ENCODE measurements around the gene MAD1L1.

Gene MAD1L1

GRCh38 chr7:2071133-2071832, 161.5 kb downstream of the MAD1L1 start:
- H3K4me3 ChIP-seq (ENCODE audit: low read length) = no peak overlapping the region
- TF ChIP-seq CTCF (conservative IDR thresholded peaks at IDR 0.05; ENCODE audit: low read length) = no peak
- no peak for DNase-seq (ENCODE audit: low read depth)

DNA sequence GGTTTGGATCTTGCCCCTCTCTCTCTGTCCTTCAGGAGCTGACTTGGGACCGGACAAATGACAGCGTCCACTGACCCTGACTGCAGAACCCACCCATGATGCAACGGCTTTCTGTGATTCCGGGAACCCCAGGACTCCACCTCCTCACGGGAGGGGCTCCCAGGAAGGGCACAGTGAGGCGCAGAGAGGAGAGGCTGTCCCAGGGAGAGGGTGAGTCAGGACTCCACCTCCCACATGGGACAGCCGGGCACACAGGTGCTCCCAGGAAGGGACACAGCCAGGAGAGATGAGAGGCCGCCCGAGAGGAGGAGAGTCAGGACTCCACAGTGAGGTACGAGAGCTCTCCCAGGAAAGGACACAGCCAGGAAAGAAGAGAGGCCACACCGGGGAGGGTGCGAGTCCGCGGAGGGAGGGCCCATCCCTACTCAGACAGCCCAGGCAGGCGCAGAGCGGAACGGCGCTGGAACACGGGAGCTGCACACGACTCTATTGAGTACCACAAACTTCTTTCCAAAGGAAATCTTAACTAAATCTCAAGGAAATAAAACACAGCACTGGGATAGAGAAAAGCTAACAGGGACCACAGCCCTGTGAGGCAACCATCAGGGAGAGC, 162.5 kb downstream of the MAD1L1 start:
- no peak for TF ChIP-seq CTCF (conservative IDR thresholded peaks at IDR 0.05; ENCODE audit: low read length)
- no peak for DNase-seq (ENCODE audit: low read depth)
- H3K4me3 ChIP-seq (ENCODE audit: low read length) = no peak overlapping the region

DNA sequence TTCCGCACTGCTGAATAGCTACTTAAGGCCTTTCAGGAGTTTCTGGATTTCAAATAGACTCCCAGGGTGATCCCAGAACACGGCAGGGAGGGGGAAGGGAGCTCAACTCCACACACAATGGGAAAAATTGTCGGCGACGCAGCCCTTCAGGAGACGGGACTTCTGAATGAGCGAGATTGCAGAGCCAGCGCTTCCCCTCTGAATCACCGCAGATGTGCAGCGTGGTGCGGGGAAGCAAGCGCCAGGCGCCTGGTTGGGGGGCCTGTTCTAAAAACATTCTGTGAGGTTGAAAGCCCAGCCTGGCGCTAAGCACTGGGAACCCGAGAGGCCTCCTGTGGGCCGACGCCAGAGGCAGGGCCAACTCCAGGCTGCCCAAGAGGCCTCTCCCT, 163.3 kb downstream of the MAD1L1 start:
- no peak overlapping the region for H3K4me3 ChIP-seq (ENCODE audit: low read length)
- no peak for TF ChIP-seq CTCF (conservative IDR thresholded peaks at IDR 0.05; ENCODE audit: low read length)
- no peak for DNase-seq (ENCODE audit: low read depth)

DNA sequence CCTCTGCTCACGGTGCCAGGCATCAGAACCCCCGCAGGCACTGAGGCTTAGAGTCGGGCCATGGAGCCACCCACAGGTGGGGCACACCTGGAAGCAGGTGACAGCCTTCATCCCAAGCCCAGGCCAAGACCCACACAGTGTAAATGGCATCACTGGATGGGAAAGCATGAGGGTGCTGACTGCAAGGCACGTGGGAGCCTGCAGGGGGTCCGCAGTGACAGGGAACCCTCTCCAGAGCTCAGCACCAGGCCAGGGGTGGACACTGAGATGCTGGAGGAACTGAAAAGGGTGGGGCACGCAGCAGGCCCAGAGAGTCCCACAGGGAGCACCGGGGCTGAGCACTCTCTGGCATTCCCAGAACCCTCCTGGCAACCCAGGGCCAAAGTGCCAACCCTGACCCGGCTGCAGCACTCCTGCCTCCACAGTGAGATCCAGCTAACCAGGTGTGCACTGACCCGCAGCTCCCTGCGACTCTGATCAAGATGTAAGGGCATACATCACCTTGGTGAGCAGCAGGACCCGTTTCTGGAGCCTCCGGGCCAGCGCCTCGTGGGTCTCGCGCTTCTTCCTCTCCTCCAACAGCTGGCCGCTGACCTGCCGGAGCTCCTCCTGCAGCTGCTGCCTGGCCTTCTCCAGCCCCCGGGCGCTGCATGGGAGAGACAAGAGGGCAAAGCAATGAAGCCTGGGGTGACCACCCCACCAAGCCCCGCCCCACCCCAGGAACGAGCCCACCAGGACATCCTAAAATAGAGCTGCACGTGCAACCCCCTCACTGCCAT, 163.9 kb downstream of the MAD1L1 start:
- TF ChIP-seq CTCF (conservative IDR thresholded peaks at IDR 0.05; ENCODE audit: low read length) = no peak
- no peak for DNase-seq (ENCODE audit: low read depth)
- H3K4me3 ChIP-seq (ENCODE audit: low read length) = no peak overlapping the region

DNA sequence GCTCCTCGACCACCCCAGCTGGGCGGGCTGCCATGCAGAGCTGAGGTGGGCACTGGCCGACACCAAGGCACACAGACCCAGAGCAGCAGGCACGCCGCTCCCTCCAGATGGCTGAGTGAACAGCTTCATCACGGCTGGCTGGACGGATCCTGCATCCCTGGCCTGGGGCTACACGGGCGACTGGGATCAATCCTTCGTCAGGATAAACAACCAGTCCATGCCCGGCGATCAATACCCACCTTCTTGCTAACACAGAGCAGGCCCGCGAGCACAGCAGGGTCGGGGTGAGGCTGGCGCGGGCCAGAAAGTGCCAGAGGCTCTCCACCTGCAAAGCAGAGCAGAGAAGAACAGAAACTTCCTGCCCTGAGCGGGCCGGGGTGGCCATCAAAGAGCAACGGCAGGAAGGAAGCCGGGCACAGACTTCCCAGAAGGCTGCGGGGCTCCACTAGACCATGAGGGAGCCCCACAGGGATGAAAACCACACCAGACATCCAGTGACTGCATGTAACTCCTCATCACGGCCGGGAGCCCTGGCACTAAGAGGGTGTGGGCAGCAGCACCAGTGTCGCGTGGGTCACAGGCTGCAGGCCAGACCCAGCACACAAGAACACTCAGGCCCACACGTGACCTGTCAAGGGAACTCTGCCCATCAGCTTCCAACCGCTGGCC, 166.4 kb downstream of the MAD1L1 start:
- H3K4me3 ChIP-seq (ENCODE audit: low read length) = no peak overlapping the region
- TF ChIP-seq CTCF (conservative IDR thresholded peaks at IDR 0.05; ENCODE audit: low read length) = no peak
- DNase-seq (ENCODE audit: low read depth) = no peak

DNA sequence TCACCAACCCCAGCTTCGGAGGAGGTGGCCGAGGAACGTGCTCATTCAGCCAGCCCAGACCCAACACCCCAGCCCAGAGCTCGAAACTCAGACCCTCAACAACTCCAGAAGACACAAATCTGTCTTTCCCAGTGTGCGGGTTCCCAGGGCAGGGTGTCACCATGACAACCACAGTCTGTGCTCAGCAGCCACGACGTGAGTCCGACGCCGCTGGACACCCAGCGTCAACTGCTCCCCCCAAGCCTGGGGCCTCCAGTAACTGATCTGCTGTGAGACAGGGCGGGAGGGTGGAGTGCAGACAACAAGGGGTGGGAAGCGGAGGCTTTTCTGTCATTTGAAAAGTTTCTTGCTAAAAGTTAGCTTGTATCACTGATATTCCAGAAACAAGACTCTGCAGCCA, 167.2 kb downstream of the MAD1L1 start:
- DNase-seq (ENCODE audit: low read depth) = no peak
- TF ChIP-seq CTCF (conservative IDR thresholded peaks at IDR 0.05; ENCODE audit: low read length) = no peak
- no peak overlapping the region for H3K4me3 ChIP-seq (ENCODE audit: low read length)
